Caki2 (cell line): ENCODE measurements around the gene AMN1. TPM values are rescaled to one million over a fixed set of nuclear protein-coding genes. Genes with fewer than 3 reads are reported as not detected.
"Not testable (repeated sequence)": the region's sequence is repeated elsewhere in the genome, so short reads cannot be mapped to it uniquely, and the experiment has no call there.

Experiments used
- DNase-seq: peaks from one replicate; pipeline ENCODE4 v3.0.0-alpha.2; 2015; ENCODE audit warnings: low read depth
- in situ Hi-C: cut with HindIII; loops from 2 replicates; pipeline ENCODE4 v1.10.0; 2016; ENCODE audit warnings: low sequenced_read_pairs, low pct_unique_long_range_greater_than_20kb, mixed read lengths
- total RNA-seq: library from RNA; depleted of rRNA; stranded (reverse); fragments of >200 nt; shearing (Covaris generic); gene quantifications from 2 replicates; pipeline ENCODE4 v1.2.3, GENCODE V29; 2014; ENCODE audit warnings: low replicate concordance

The AMN1 gene
- total RNA-seq, 1 experiment from 2014 or later, result 7.9 TPM

DNA sequence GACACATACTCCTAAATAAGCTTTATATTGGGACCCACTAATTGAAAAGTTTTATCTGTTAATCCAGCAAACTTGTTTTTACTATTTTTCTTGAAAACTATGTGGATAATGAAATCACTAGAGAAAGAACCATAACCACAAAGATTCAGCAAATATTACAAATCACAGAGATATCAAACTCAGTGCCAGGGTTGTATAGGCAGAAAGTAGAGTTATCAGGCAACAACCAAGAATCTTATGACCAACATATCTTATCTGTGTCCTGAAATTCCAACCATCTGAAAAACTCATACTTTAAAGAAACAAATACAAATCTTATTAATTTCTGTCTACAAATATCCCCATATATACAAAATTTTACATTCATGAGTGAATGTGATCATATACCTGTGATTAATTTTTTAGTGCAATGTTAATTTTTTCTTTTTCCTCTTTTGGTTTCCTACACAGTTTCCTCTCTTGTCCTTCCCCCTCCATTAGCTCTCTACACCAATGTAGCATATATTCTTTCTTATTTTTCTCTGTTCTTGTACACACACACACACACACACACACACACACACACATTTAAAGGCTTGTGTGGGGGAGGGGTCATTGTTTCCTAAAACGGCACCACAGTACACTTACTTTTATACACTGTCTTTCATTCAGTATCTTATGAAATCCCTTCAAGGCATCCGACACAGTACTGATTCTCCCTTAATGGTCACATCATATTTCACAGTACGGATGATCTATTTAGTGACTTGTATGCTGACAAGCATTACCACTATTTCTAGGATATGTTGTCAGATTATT, 18.6 kb downstream of the AMN1 start:
- DNase-seq, result no peak
- in situ Hi-C loops, result no loop called here

- in situ Hi-C loops, DNase-seq: not testable (repeated sequence)
Measured at GRCh38 chr12:31708118-31708517, 20.7 kb downstream of the AMN1 start.

DNA sequence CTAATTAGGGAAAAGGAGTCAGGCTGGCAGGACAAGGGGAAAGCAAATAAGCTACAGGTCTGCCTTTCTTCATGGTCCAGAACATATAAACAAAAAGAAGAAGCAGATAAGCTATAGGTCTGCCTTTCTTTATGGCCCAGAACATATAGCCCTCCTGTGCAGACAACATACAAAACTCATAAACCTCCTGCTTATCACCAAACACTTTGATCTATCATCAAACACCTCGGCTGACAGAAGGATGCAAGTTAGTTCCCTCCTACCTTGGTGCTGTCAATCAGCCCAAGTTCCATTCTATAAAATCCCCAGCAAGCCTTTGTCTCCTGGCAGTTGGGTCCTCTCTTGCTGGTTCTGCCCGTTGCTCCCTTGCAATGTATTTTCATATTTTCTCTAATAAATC, 23.2 kb downstream of the AMN1 start:
- in situ Hi-C loops, result no loop called here

DNA sequence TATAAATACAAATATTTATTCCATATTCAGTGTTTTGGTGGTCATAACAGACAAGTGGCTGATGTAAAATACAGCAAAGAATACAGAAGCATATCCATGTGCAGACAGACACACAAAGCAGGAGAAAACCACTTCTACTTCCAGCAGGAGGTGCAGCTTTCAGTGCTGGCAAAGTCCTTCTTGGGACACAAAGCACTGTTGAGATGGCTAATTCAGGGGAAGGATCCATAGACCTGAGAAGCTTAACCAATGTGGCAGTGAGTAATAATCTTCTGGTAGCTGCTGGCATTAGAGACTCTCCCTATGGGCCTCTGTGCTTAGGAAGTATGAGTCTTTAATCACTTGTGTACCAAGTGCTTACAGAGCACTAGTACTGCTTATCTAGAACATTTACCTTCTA, 26.8 kb downstream of the AMN1 start:
- no peak for DNase-seq
- in situ Hi-C loops, result no loop called here

More for the DNA sequence above, 23.2 kb downstream of the AMN1 start:
- no peak for DNase-seq

DNA sequence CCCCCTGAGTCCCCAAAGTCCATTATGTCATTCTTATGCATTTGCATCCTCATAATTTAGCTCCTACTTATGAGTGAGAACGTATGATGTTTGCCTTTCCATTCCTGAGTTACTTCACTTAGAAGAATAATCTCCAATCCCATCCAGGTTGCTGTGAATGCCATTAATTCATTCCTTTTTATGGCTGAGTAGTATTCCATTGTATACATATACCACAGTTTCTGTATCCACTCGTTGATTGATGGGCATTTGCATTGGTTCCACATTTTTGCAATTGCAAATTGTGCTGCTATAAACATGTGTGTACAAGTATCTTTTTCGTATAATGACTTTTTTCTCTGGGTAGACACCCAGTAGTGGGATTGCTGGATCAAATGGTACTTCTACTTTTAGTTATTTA, 38.9 kb downstream of the AMN1 start:
- in situ Hi-C loops, DNase-seq: not testable (repeated sequence)

GRCh38 chr12:31687101-31687527, 41.7 kb downstream of the AMN1 start:
- in situ Hi-C loops, result no loop called here
- DNase-seq, result no peak

DNA sequence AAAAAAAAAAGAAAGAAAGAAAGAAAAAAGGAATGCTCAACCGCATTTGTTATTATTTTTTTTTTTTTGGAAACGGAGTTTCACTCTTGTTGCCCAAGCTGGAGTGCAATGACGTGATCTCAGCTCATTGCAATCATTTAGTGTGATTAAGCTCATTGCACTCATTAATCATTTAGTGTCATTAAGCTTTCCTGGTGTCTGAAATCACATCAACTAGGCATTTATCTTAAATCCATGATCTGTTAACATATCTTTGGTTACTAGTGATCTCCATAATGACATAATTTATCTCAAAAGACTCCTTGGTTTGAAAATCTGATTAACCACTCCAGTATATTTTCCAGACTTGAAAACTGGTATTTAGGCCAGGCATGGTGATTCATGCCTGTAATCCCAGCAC, 43.0 kb downstream of the AMN1 start:
- in situ Hi-C loops, result no loop called here
- no peak for DNase-seq

DNA sequence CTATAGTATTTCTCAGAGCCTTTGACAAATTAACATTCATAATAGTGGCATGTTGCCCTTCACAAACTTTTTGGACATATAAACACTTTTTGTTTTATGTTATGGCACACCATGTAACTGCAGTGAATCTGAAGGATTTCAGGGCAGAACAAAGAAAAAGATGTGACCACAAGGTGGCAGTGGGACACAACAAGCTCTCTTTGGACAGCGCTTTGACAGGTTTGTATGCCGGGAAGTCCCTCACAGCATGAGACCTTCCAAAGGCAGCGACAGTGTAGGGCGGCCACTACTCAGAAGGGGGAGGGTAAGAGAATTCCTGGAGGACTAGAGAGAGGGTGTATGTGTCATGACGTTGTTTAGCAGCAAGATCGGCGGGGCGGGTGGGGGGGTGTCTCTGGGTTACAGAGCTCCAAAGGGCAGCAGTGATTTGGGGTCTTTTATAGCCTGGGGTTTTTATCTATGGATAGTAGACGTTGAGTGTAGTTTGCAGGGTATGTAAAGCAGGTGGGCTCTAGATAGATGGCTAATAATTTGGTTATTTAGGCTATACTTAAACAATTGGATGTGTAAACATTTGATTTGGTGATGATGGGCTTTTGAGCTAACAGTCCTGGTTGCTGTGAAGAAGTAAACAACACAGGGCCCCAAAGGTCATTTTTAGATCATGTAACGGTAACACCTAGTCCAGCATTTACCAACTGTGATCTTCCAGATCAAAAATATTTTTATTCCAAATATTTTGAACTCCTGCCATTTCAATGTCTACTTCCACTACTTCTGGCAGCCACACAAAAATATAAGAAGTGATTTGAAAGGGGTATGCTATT, 46.5 kb downstream of the AMN1 start:
- peak; percentile 77 for DNase-seq
- in situ Hi-C loops, result no loop called here

DNA sequence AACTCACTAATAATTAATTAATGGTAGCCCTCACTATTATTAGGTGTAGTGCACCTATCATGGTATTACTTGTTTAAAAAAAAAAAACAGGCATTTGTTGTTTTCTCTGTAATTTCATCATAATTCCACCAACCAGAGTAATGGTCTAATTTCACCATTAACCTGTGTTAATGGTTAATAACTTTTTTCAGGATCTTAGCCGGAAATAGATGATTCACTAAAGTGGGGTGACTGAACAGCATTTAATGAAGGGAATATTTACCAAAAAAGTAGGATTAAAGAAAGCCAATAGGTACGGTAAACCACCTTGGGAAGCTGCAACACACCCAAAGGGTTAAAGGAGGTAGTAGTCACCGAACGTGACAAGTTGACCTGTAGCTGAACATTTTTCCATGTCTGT, 56.3 kb downstream of the AMN1 start:
- in situ Hi-C loops, result no loop called here
- no peak for DNase-seq

DNA sequence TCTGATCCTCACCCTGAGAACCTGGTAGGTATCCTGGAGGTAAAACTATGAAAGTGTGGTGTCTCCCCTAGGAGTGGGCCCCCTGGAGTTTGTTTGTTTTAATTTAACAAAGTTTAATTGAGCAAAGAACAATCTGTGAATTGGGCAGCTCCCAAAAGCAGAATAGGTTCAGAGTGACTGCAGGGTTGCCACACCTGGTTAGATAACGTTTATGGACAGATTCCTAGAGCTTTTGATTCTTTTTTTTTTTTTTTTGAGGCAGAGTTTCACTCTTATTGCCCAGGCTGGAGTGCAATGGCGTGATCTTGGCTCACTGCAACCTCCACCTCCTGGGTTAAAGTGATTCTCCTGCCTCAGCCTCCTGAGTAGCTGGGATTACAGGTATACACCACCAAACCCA, 59.2 kb downstream of the AMN1 start:
- not testable (repeated sequence) for DNase-seq
- in situ Hi-C loops, result loop anchor here (10.0 kb wide), 1 partner anchor 385 kb away; no protein-coding TSS in a partner anchor

DNA sequence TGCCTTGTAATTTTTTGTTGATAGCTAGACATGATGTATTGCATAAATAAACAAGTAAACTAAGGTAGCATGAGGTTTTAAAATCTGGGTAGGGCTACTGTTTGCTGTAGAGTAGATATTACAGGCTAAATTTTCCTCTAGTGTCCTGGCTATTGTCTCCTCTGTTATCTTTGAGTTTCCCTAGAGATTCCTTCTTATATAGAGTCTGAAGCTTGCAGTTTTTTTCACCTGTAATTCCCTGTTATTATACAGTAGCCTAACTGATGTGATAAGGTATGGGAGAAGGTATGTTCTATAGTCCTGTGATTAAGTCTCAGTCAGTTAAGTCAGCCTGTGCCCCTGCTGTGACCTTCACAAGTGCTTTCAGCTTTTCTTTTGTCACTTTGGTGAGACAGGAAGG, 59.8 kb downstream of the AMN1 start:
- in situ Hi-C loops, result loop anchor here (10.0 kb wide), 1 partner anchor 386 kb away; no protein-coding TSS in a partner anchor
- no peak for DNase-seq

- in situ Hi-C loops, result loop anchor here (10.0 kb wide), 1 partner anchor 391 kb away; no protein-coding TSS in a partner anchor
- no peak for DNase-seq
Measured at GRCh38 chr12:31664038-31664437, 64.8 kb downstream of the AMN1 start.

DNA sequence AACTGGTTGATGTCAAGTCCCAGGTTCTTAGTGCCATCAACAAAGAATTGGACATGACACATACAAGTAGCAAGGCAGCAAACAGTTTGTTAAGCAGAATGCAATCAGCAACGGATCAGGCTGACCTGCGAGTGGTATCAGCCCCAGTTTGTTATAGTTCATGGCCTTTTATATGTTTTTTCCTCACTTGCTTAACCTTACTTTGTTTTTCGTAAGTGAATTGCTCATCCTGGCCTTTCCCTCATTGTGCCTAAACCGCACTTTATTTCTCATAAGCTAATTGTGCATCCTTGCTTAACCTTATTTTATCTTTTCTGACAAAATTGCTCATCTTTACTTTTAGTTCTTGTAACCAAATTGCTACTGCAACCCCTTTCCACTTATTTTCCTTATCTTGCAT, 65.2 kb downstream of the AMN1 start:
- DNase-seq, result no peak
- in situ Hi-C loops, result loop anchor here (10.0 kb wide), 1 partner anchor 391 kb away; no protein-coding TSS in a partner anchor

GRCh38 chr12:31662176-31662849, 66.5 kb downstream of the AMN1 start:
- in situ Hi-C loops, result loop anchor here (10.0 kb wide), 1 partner anchor 392 kb away; no protein-coding TSS in a partner anchor
- no peak for DNase-seq

- DNase-seq, result peak; percentile 98
- in situ Hi-C loops, result no loop called here
Measured at GRCh38 chr12:31659087-31659942, 69.5 kb downstream of the AMN1 start, which contains the start of gene ETFBKMT. Gene ETFBKMT (plus strand): TSS chr12:31659688. CDS start chr12:31661954, 2,266 bp downstream.

GRCh38 chr12:31658471-31659086, 70.2 kb downstream of the AMN1 start:
- no peak for DNase-seq
- in situ Hi-C loops, result no loop called here

DNA sequence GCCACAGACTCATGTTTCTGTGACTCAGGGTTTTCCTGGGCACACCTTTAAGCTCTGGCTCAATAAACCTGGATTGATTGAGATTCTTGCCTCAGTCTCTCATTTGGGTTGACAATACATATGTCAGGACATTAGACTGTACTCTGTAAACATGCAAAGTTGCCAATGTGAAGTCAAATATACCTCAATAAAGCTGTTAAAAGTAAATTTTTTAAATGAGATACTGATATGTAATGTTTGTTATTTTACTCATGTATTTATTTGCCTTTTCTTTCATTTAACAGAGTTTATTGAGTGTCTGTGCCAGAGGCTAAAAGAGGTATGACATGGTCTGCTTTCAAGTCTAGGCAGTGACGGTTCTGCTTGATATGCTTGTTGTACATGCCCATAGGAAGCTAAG, 73.0 kb downstream of the AMN1 start:
- in situ Hi-C loops, result no loop called here
- no peak for DNase-seq
